Activated B cell treated with CpG ODN at 0.5 μM for 24 hours (primary cell): Measurements from ENCODE around the gene SERBP1. TPM values are rescaled to one million over a fixed set of nuclear protein-coding genes. Genes with fewer than 3 reads are reported as not detected.

ENCODE experiments used
- ATAC-seq: fragments of 200-7000 bp; cut with Tn5 transposase; one replicate; pipeline ENCODE4 v1.10.0; 2021; ENCODE audit warnings: low read depth, mild to moderate bottlenecking, moderate library complexity
- CTCF ChIA-PET: fragments of 350-600 bp; sonication (Branson Sonifier 250); formaldehyde crosslinking; loops from one replicate; lab custom pipeline; 2021; ENCODE audit warnings: antibody characterized with exemption; lab: Charles Lee
- POLR2A ChIA-PET: fragments of 350-600 bp; sonication (Branson Sonifier 250); formaldehyde crosslinking; loops from one replicate; lab custom pipeline; 2021; ENCODE audit warnings: antibody characterized with exemption; lab: Charles Lee
- DNase-seq: peaks from one replicate; pipeline ENCODE4 v3.0.0; 2022
- H3K27ac Mint-ChIP-seq: one replicate; pipeline ENCODE4 v1.8.0; 2020; ENCODE audit warnings: mixed read lengths
- H3K27me3 Mint-ChIP-seq: one replicate; pipeline ENCODE4 v1.8.0; 2021; ENCODE audit warnings: mixed read lengths
- H3K36me3 Mint-ChIP-seq: one replicate; pipeline ENCODE4 v1.8.0; 2021; ENCODE audit warnings: low read depth, mixed read lengths
- H3K4me1 Mint-ChIP-seq: one replicate; pipeline ENCODE4 v1.8.0; 2021; ENCODE audit warnings: mixed read lengths
- H3K4me3 Mint-ChIP-seq: one replicate; pipeline ENCODE4 v1.8.0; 2020; ENCODE audit warnings: mild to moderate bottlenecking, mixed read lengths
- H3K9me3 Mint-ChIP-seq: one replicate; pipeline ENCODE4 v1.8.0; 2020; ENCODE audit warnings: mixed read lengths
- CTCF ChIP-seq: fragments of 200-600 bp; IDR thresholded peaks from one replicate; pipeline ENCODE4 v1.8.0; 2022; ENCODE audit warnings: antibody characterized with exemption, mild to moderate bottlenecking
- intact Hi-C: fragments of 100-400 bp; cut with micrococcal nuclease; formaldehyde crosslinking; loops from one replicate; pipeline ENCODE4 v1.15.1; 2024
- total RNA-seq: library from RNA; stranded (reverse); gene quantifications from 2 replicates; pipeline ENCODE4 v1.2.3, GENCODE V29; 2022

The SERBP1 gene
- total RNA-seq, 1 donor from 2014 or later: 222 TPM

DNA sequence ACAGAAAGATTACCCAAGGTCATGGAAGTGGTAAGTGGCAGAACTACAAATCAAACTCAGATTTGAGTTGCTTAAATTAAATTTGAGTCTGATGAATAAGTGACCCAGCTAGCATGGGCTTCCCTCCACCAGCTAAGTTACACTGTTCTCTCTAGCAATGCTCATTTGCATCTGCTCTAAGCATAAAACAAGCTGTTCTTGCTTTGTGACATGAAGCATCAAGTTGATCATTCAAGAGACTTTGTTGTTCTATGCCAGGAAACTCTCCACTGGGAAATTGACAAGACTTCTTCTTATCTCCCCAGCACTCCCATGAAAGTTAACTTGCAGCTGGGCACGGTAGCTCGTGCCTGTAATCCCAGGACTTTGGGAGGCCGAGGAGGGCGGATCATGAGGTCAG, 49.0 kb downstream of the SERBP1 start:
- POLR2A ChIA-PET: no interaction called here
- Mint-ChIP-seq H3K27me3 (no peaks in the 10 kb centered on the region), H3K4me3 (no peak overlapping the region), H3K9me3 (peaks cover 21% of the 10 kb centered on the region), H3K27ac (no peak overlapping the region), H3K4me1 (no peaks in the 10 kb centered on the region), H3K36me3 (peaks cover 14% of the 10 kb centered on the region)
- ATAC-seq (no peak), DNase-seq (no peak)
- CTCF ChIA-PET: no interaction called here
- intact Hi-C loops: no loop called here
- no peak for TF ChIP-seq CTCF

DNA sequence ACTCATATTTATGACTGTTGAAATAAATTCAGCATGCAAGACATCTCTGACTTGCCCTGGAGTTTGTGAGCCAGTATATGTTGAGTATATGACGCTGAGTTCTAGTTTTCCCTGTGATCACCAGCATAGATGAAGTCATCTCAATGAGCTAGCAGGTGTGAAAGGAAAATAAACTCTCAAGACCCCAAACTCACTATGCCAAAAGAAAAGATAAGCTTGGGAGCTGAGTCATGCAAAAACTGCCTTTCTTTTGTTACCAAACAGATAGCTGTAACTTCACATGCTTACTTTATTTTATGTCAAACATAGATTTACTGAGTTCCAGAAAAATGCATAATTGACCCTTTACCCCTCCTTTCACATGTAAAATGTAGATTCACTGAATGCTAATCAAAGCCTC, 52.9 kb downstream of the SERBP1 start:
- ATAC-seq (no peak), DNase-seq (no peak)
- H3K27me3 Mint-ChIP-seq: no peaks in the 10 kb centered on the region
- peaks cover 2% of the 10 kb centered on the region for H3K9me3 Mint-ChIP-seq
- CTCF ChIA-PET: no interaction called here
- no peaks in the 10 kb centered on the region for H3K36me3 Mint-ChIP-seq
- H3K27ac Mint-ChIP-seq: no peak overlapping the region
- POLR2A ChIA-PET: interaction anchor here (0.6 kb wide), 1 partner anchor 13 kb away, joined by 5 read pairs; no protein-coding TSS in a partner anchor
- H3K4me3 Mint-ChIP-seq: no peak overlapping the region
- no peaks in the 10 kb centered on the region for H3K4me1 Mint-ChIP-seq
- intact Hi-C loops: no loop called here
- no peak for TF ChIP-seq CTCF

DNA sequence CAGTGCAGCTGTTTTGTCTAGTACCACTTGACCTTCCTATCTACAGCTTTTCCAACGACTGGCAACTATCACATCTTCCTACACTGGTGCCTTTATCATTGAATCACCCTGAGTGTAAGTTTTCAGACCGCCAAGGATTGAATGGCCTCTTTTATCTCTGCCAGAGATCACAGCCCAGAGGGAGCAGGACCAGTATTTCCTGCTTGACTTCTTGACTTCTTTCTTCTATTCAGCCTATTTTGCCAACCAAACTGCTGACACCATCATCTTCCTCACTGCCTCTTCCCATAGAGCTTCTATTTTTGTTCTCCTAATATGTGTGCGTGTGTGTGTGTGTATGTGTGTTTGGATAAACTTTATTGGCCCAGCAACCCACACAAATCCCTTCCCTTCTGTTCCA, 53.8 kb downstream of the SERBP1 start:
- H3K4me1 Mint-ChIP-seq: no peaks in the 10 kb centered on the region
- CTCF ChIA-PET: no interaction called here
- ATAC-seq (no peak), DNase-seq (no peak)
- POLR2A ChIA-PET: no interaction called here
- H3K9me3 Mint-ChIP-seq: peaks cover 2% of the 10 kb centered on the region
- TF ChIP-seq CTCF: no peak
- intact Hi-C loops: no loop called here
- H3K36me3 Mint-ChIP-seq: no peaks in the 10 kb centered on the region
- H3K27ac Mint-ChIP-seq: no peak overlapping the region
- H3K4me3 Mint-ChIP-seq: no peak overlapping the region
- H3K27me3 Mint-ChIP-seq: no peaks in the 10 kb centered on the region

- Mint-ChIP-seq H3K27ac (no peak overlapping the region), H3K36me3 (no peaks in the 10 kb centered on the region), H3K4me1 (no peaks in the 10 kb centered on the region), H3K4me3 (no peak overlapping the region), H3K9me3 (no peaks in the 10 kb centered on the region), H3K27me3 (no peaks in the 10 kb centered on the region)
- intact Hi-C loops: no loop called here
- CTCF ChIA-PET: no interaction called here
- no peak for ATAC-seq
- no peak for DNase-seq
- POLR2A ChIA-PET: no interaction called here
- no peak for TF ChIP-seq CTCF
Observed at GRCh38 chr1:67372898-67373297, 57.3 kb downstream of the SERBP1 start.

DNA sequence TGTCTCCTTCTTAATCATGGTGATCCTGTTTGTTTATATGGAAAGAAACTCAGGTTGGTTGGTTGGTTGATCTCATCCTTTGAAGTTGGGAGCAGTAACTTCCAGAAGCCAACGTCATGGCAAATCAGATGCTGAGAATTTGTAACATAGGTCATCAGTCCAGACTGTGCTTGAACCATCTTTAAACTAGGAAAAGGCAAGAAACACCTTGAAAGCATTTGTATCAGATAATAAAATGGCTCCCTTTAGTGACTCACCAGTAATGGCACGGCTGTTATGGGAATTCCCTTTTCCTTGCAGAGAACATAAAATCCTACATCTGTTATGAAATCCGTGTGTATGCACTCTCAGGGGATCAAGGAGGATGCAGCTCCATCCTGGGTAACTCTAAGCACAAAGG, 58.1 kb downstream of the SERBP1 start:
- TF ChIP-seq CTCF: no peak
- Mint-ChIP-seq H3K27ac (no peak overlapping the region), H3K36me3 (no peaks in the 10 kb centered on the region), H3K4me3 (no peak overlapping the region), H3K27me3 (no peaks in the 10 kb centered on the region), H3K4me1 (no peaks in the 10 kb centered on the region), H3K9me3 (no peaks in the 10 kb centered on the region)
- DNase-seq (no peak), ATAC-seq (no peak)
- intact Hi-C loops: no loop called here
- ChIA-PET CTCF (no interaction called here), POLR2A (no interaction called here)
